ENCODE measurements around the gene C16orf90.

DNA sequence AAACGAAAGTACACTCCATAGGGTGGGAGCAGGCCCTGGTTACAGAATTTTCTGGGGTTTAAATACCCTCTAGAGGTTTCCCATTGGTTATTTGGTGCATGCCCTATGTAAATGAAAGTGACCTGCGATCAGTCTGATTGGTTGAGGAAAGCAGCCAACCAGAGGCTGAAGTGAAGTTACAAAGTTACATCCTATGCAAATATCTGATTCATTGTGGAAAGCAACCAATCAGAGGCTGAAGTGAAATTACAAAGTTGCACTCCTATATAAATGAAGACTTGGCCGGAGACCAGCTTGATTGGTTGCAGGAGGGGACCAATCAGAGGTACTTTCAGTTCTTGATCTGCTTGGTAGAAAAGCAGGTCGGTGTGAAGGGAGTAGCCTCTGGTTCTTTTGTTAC is 27.4 kb downstream of the C16orf90 start:
- TF ChIP-seq, protein P1, sequence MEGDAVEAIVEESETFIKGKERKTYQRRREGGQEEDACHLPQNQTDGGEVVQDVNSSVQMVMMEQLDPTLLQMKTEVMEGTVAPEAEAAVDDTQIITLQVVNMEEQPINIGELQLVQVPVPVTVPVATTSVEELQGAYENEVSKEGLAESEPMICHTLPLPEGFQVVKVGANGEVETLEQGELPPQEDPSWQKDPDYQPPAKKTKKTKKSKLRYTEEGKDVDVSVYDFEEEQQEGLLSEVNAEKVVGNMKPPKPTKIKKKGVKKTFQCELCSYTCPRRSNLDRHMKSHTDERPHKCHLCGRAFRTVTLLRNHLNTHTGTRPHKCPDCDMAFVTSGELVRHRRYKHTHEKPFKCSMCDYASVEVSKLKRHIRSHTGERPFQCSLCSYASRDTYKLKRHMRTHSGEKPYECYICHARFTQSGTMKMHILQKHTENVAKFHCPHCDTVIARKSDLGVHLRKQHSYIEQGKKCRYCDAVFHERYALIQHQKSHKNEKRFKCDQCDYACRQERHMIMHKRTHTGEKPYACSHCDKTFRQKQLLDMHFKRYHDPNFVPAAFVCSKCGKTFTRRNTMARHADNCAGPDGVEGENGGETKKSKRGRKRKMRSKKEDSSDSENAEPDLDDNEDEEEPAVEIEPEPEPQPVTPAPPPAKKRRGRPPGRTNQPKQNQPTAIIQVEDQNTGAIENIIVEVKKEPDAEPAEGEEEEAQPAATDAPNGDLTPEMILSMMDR (IDR thresholded peaks at IDR 0.05; ENCODE audit: insufficient read depth, low read length, poor library complexity, severe bottlenecking), result no peak
- no peak for TF ChIP-seq EZH2phosphoT487 (conservative IDR thresholded peaks at IDR 0.05; ENCODE audit: low read length)
